IPS DF 6.9 (cell line): ENCODE results near the gene FHIT.

Source experiments
- DNase-seq: peaks from one replicate; pipeline ENCODE4 v3.0.0-alpha.2; 2013; ENCODE audit warnings: low read depth, low spot score
- H3K27ac ChIP-seq: one replicate; pipeline ENCODE4 v1.5.1; 2013; ENCODE audit warnings: low read length, control low read depth
- H3K27me3 ChIP-seq: 2 replicates; pipeline ENCODE4 v1.6.1; 2013; ENCODE audit warnings: mild to moderate bottlenecking, low read length; ENCODE audit not compliant: control insufficient read depth, insufficient read depth
- H3K36me3 ChIP-seq: 2 replicates; pipeline ENCODE4 v1.6.1; 2013; ENCODE audit warnings: low read length; ENCODE audit not compliant: control insufficient read depth, insufficient read depth
- H3K4me1 ChIP-seq: 2 replicates; pipeline ENCODE4 v1.6.1; 2013; ENCODE audit warnings: low read length; ENCODE audit not compliant: control insufficient read depth, insufficient read depth
- H3K4me3 ChIP-seq: 2 replicates; pipeline ENCODE4 v1.5.1; 2013; ENCODE audit warnings: mild to moderate bottlenecking, low read length
- H3K9me3 ChIP-seq: 2 replicates; pipeline ENCODE4 v1.6.1; 2013; ENCODE audit warnings: low read length, inconsistent platforms; ENCODE audit not compliant: control insufficient read depth, insufficient read depth
- WGBS: extraction: QIAGEN DNeasy Blood & Tissue Kit; methylation state at CpG from one replicate; pipeline ENCODE4 v1.1.7; 2013; ENCODE audit warnings: mixed read lengths, missing lambda C conversion rate; ENCODE audit not compliant: insufficient read length, insufficient coverage; 5-methylcytosine and 5-hydroxymethylcytosine counted together

Gene FHIT

GRCh38 chr3:60579734-60580133 is 671.5 kb downstream of the FHIT start:
- no CpG with 5 or more reads among the region's 5 CpGs for WGBS

GRCh38 chr3:60578936-60579335 is 672.3 kb downstream of the FHIT start:
- no peaks in the 10 kb centered on the region for H3K27me3 ChIP-seq
- no peak overlapping the region for H3K4me3 ChIP-seq
- H3K9me3 ChIP-seq: no peaks in the 10 kb centered on the region
- H3K36me3 ChIP-seq: no peaks in the 10 kb centered on the region
- DNase-seq: no peak
- H3K4me1 ChIP-seq: peaks cover 2% of the 10 kb centered on the region; the same call in 1 of the 2 replicates
- WGBS: no CpG with 5 or more reads among the region's 1 CpG
- H3K27ac ChIP-seq: no peak overlapping the region

More at GRCh38 chr3:60579734-60580133, 671.5 kb downstream of the FHIT start:
- Histone ChIP-seq H3K27me3 (no peaks in the 10 kb centered on the region), H3K27ac (no peak overlapping the region), H3K36me3 (no peaks in the 10 kb centered on the region), H3K9me3 (no peaks in the 10 kb centered on the region), H3K4me1 (peaks cover 2% of the 10 kb centered on the region; the same call in 1 of the 2 replicates), H3K4me3 (no peak overlapping the region)
- no peak for DNase-seq

GRCh38 chr3:60577601-60578000 is 673.7 kb downstream of the FHIT start:
- H3K4me3 ChIP-seq: no peak overlapping the region
- DNase-seq: no peak
- H3K27ac ChIP-seq: no peak overlapping the region
- H3K27me3 ChIP-seq: no peaks in the 10 kb centered on the region
- WGBS: no CpG with 5 or more reads among the region's 4 CpGs
- no peaks in the 10 kb centered on the region for H3K9me3 ChIP-seq
- no peaks in the 10 kb centered on the region for H3K36me3 ChIP-seq
- H3K4me1 ChIP-seq: peaks cover 2% of the 10 kb centered on the region; the same call in 1 of the 2 replicates

GRCh38 chr3:60575718-60576272 is 675.5 kb downstream of the FHIT start:
- H3K27me3 ChIP-seq: no peaks in the 10 kb centered on the region
- WGBS: 100% methylated on average over 1 of the region's 8 CpGs
- no peak overlapping the region for H3K4me3 ChIP-seq
- no peak overlapping the region for H3K27ac ChIP-seq
- no peak for DNase-seq
- H3K36me3 ChIP-seq: no peaks in the 10 kb centered on the region
- H3K9me3 ChIP-seq: no peaks in the 10 kb centered on the region
- H3K4me1 ChIP-seq: peaks cover 2% of the 10 kb centered on the region; the same call in 1 of the 2 replicates

DNA sequence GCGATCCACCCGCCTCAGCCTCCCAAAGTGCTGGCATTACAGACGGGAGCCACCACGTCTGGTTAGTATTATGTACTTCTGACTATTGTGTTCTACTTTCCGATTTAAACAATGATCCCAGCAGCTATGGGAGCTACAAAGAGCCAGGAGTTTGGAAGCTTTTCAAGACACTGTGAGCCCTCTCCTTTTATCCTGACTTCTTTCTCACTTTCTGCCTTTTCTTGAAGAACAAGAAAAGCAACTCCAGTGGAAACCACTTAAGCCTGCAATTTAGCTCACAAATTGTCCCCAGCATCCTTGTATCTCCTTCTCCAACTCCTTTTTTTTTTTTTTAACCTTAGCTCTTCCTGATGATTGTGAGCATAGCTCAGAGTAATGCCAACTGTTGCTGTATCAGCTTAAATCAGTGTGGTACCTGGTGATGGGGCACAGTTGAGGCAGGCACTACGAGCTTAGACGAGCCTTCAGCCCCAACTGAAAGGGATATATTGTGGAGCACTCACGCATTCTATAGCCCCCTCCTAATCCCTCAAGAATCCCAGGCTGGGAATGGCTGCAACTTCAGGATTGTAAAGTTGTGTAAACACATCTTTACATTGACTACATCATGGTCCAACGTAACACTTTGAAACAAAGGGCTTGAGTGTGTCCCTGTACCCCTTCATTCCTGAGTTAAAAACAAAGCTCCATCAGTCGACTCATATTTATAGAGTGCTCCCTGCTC is 677.0 kb downstream of the FHIT start:
- Histone ChIP-seq H3K36me3 (no peaks in the 10 kb centered on the region), H3K27me3 (no peaks in the 10 kb centered on the region), H3K4me3 (no peak overlapping the region), H3K27ac (no peak overlapping the region), H3K9me3 (no peaks in the 10 kb centered on the region), H3K4me1 (peaks cover 2% of the 10 kb centered on the region; the same call in 1 of the 2 replicates)
- DNase-seq: no peak
- no CpG with 5 or more reads among the region's 10 CpGs for WGBS

- no peak for DNase-seq
- no peaks in the 10 kb centered on the region for H3K9me3 ChIP-seq
- peaks cover 2% of the 10 kb centered on the region; the same call in 1 of the 2 replicates for H3K4me1 ChIP-seq
- H3K27ac ChIP-seq: no peak overlapping the region
- H3K4me3 ChIP-seq: no peak overlapping the region
- no peaks in the 10 kb centered on the region for H3K27me3 ChIP-seq
- no peaks in the 10 kb centered on the region for H3K36me3 ChIP-seq
- no CpG with 5 or more reads among the region's 9 CpGs for WGBS
Measured at GRCh38 chr3:60573494-60573893, 677.8 kb downstream of the FHIT start.

DNA sequence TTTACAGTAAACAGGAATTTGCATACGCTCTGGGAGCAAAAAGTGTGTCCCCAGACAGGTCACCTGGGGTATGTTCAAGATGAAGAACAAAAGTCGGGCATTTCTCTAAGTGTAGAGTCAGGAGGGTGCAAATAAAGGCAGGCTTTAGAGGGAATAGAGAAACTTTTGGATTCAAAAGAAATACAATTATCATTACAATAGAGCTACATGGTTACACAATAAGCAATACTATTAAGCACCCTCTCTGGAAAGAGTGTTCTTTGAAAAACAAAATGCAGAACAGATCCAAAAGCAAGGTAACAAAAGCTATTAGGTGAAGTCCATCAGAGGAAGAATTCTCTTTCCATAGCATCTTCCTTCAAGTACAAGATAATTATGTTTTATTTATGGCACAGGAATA is 679.7 kb downstream of the FHIT start:
- Histone ChIP-seq H3K9me3 (no peaks in the 10 kb centered on the region), H3K4me1 (peaks cover 2% of the 10 kb centered on the region; the same call in 1 of the 2 replicates), H3K4me3 (no peak overlapping the region), H3K36me3 (no peaks in the 10 kb centered on the region), H3K27me3 (no peaks in the 10 kb centered on the region), H3K27ac (no peak overlapping the region)
- no peak for DNase-seq
- no CpG with 5 or more reads among the region's 2 CpGs for whole genome bisulfite sequencing

GRCh38 chr3:60557122-60557521 is 694.1 kb downstream of the FHIT start:
- Histone ChIP-seq H3K27me3 (no peaks in the 10 kb centered on the region), H3K4me3 (no peak overlapping the region), H3K27ac (no peak overlapping the region), H3K9me3 (no peaks in the 10 kb centered on the region; the same call in 1 of the 2 replicates), H3K36me3 (no peaks in the 10 kb centered on the region), H3K4me1 (no peaks in the 10 kb centered on the region; the same call in 1 of the 2 replicates)
- no CpG with 5 or more reads among the region's 3 CpGs for WGBS
- DNase-seq: no peak

- H3K4me1 ChIP-seq: no peaks in the 10 kb centered on the region; the same call in 1 of the 2 replicates
- H3K27me3 ChIP-seq: no peaks in the 10 kb centered on the region
- DNase-seq: peak; percentile 52
- no peak overlapping the region for H3K4me3 ChIP-seq
- H3K36me3 ChIP-seq: no peaks in the 10 kb centered on the region
- H3K9me3 ChIP-seq: no peaks in the 10 kb centered on the region; the same call in 1 of the 2 replicates
- no peak overlapping the region for H3K27ac ChIP-seq
- WGBS: no CpG with 5 or more reads among the region's 4 CpGs
Measured at GRCh38 chr3:60555686-60556354, 695.4 kb downstream of the FHIT start.

DNA sequence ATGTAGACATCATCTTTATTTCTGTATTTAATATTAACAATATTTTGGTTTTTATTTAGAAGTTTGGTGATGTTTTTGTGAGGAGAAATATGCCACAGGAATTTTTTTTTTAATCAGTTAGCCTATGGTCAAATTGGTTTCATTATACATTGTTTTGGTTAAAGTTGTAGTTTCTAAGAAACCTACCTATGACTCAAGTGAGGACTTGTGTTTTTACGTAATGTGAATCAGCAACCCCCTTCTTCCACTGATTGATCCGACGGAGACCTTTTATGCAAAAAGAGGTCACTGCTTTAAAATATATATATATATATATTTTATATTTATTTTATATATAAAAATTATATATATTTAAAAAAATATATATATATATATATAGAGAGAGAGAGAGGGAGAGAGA is 698.1 kb downstream of the FHIT start:
- Histone ChIP-seq H3K4me3 (no peak overlapping the region), H3K9me3 (no peaks in the 10 kb centered on the region; the same call in 1 of the 2 replicates), H3K36me3 (no peaks in the 10 kb centered on the region), H3K27me3 (no peaks in the 10 kb centered on the region), H3K27ac (no peak overlapping the region), H3K4me1 (no peaks in the 10 kb centered on the region; the same call in 1 of the 2 replicates)
- no CpG with 5 or more reads among the region's 3 CpGs for WGBS
- no peak for DNase-seq
